ENCODE measurements around the gene REPS1. TPM values are rescaled to one million over a fixed set of nuclear protein-coding genes. Genes with fewer than 3 reads are reported as not detected.

REPS1 gene
- total RNA-seq, 2 donors from 2014 or later, result 33.0 to 34.1 TPM

DNA sequence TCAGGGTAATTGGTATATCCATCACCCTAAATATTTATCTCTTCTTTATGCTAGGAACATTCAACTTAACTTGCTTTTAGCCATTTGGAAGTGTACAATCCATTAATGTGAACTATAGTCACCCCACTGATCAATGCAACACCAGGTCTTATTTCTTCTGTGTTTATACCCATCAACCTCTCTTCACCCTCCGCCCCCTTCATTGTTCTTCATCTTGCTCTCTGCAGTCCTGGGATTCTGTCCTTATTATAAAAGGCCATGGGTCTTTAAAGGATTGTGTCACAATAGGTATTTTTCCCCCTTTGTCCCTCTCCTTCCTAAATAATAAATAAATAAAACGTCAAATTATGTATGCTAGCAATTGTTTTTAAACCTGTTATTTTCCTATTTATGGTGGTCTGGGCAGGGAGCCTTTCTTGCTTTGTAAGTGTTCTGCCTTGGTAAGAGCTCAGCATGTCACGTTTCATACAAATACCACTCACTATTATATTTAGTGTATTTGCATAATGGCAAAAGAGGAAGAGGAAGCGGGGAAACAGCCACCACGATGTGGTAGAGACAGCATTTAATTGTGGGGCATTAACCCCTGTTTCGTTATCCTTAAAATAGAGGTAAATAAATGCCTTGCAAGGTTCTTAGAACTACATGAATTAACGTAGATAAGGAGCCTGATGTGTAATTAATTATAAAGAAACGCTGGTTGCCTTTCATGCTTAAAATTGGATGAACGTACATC, 42.3 kb upstream of the REPS1 start:
- H3K36me3 ChIP-seq (ENCODE audit: control insufficient read depth, insufficient read depth, low read length), result peaks cover 13% of the 10 kb centered on the region
- 74 to 76% methylated on average over 4 to 8 of the region's 9 CpGs for WGBS, 2 experiments (ENCODE audit: insufficient coverage in 1 of 2, insufficient read length in 1 of 2)
- peak overlapping the region; percentile 93 for H3K27ac ChIP-seq (ENCODE audit: low read depth, low read length)
- H3K4me1 ChIP-seq (ENCODE audit: control insufficient read depth, insufficient read depth, low read length), result no peaks in the 10 kb centered on the region
- no peak for DNase-seq
- Mint-ChIP-seq H3K4me3 (no peak overlapping the region), H3K4me1 (peaks cover 12% of the 10 kb centered on the region), H3K27ac (no peak overlapping the region), H3K9me3 (no peaks in the 10 kb centered on the region), H3K27me3 (ENCODE audit: insufficient read depth) (peaks cover 21% of the 10 kb centered on the region), H3K36me3 (ENCODE audit: low read depth) (peaks cover 7% of the 10 kb centered on the region)
- TF ChIP-seq, protein P1, sequence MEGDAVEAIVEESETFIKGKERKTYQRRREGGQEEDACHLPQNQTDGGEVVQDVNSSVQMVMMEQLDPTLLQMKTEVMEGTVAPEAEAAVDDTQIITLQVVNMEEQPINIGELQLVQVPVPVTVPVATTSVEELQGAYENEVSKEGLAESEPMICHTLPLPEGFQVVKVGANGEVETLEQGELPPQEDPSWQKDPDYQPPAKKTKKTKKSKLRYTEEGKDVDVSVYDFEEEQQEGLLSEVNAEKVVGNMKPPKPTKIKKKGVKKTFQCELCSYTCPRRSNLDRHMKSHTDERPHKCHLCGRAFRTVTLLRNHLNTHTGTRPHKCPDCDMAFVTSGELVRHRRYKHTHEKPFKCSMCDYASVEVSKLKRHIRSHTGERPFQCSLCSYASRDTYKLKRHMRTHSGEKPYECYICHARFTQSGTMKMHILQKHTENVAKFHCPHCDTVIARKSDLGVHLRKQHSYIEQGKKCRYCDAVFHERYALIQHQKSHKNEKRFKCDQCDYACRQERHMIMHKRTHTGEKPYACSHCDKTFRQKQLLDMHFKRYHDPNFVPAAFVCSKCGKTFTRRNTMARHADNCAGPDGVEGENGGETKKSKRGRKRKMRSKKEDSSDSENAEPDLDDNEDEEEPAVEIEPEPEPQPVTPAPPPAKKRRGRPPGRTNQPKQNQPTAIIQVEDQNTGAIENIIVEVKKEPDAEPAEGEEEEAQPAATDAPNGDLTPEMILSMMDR (conservative IDR thresholded peaks at IDR 0.05), result no peak
- H3K9ac ChIP-seq (ENCODE audit: extremely low read depth, low read length, poor library complexity, severe bottlenecking), result no peak overlapping the region
- peak overlapping the region; percentile 83 for H3K4me3 ChIP-seq (ENCODE audit: low read length)
- no peaks in the 10 kb centered on the region for H3K9me3 ChIP-seq (ENCODE audit: control insufficient read depth, low read length)
- peaks cover 33% of the 10 kb centered on the region for H3K27me3 ChIP-seq (ENCODE audit: control insufficient read depth, insufficient read depth, low read length, poor library complexity, severe bottlenecking)

DNA sequence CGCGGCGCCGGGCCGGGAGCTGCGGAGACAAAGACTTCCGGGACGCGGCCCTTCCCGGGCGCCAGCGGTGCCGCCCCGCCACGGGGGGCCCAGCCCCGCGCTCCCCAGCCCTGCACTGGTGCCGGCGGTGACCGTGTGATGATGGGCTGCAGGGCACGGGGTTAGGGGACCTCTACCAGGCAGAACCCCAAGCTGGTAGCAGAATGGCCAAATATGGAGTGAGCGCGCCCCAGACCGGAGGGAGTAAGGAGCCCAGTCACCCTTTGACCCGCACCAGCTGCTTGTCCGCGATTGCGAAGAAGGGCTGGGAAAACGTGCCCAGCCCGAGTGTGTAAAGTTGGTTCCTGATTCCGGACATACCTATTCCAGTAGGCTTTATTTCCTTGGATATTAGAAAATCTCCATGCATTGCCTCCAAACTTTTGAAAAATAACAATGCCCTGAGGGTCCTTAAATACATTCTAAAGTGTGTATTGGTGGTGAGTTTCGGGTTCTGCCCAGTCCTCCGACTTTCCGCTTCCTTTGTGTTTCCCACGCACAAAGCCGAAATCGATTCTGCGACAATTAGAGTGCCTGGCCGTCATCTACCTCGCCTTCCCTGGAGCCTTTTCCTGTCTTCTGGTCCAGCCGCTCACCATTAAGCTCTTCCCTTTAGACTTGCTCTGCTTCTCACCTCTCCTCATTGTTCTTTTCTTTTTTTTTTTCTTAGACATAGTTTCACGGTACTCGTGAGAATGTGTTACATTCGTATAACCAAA, 41.6 kb upstream of the REPS1 start:
- H3K9me3 ChIP-seq (ENCODE audit: control insufficient read depth, low read length), result no peaks in the 10 kb centered on the region
- peaks cover 39% of the 10 kb centered on the region for H3K27me3 ChIP-seq (ENCODE audit: control insufficient read depth, insufficient read depth, low read length, poor library complexity, severe bottlenecking)
- H3K4me1 ChIP-seq (ENCODE audit: control insufficient read depth, insufficient read depth, low read length), result no peaks in the 10 kb centered on the region
- Mint-ChIP-seq H3K4me3 (no peak overlapping the region), H3K4me1 (peaks cover 12% of the 10 kb centered on the region), H3K36me3 (ENCODE audit: low read depth) (peaks cover under 1% of the 10 kb centered on the region), H3K9me3 (no peaks in the 10 kb centered on the region), H3K27ac (no peak overlapping the region), H3K27me3 (ENCODE audit: insufficient read depth) (peaks cover 26% of the 10 kb centered on the region)
- H3K27ac ChIP-seq (ENCODE audit: low read depth, low read length), result peak overlapping the region; percentile 93
- 3 to 4% methylated on average over 14 to 44 of the region's 44 CpGs for WGBS, 2 experiments (ENCODE audit: insufficient coverage in 1 of 2, insufficient read length in 1 of 2)
- peaks cover 6% of the 10 kb centered on the region for H3K36me3 ChIP-seq (ENCODE audit: control insufficient read depth, insufficient read depth, low read length)
- H3K9ac ChIP-seq (ENCODE audit: extremely low read depth, low read length, poor library complexity, severe bottlenecking), result peak overlapping the region; percentile 74
- H3K4me3 ChIP-seq (ENCODE audit: low read length), result peak overlapping the region; percentile 83
- TF ChIP-seq, protein P1 (conservative IDR thresholded peaks at IDR 0.05), result no peak
- peak; percentile 75 for DNase-seq

DNA sequence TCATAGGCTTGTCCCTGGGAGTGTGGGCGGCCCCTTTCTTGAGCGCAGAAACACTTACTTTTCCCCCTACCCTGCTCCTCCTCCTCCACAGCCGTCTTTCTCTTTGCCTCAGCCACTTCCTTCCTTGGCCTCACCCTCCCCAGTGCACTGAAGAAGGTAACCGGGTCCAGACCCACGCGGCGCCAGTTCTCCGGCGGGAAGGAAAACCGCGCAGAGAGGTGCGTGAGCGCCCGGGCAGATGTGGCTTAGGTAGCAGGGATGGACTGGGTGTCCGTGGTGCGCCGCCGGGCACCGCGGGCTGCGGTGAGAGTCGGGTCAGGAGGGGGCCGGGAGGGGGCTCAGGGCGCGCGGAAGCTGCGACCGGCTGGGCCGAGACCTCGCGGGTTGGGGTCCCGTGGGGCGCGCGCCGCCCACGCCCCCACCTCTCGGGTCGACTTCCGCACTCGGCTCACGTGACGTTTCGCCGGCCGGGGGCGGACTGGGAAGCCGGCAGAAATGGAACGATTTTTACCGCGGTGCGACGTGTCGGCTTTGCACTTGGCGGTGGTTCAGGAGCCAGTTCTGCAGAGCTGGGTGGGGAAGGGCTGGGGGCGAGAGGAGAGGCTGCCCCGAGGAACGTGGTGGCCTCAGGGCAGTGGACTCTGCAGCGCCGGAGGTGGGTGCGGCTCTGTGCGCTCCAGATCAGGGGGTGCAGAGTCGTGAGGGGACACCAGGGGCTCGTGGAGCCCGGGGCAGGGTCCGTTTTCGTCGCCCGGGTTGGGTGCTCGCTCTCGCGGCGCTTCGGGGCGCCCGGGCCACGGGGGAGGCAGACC, 40.8 kb upstream of the REPS1 start, which contains the start of gene ABRACL:
Gene ABRACL (plus strand): TSS at position 88 of the 812 bp plus-strand sequence. CDS start 5,416 bp downstream, outside the sequence.
- 0% methylated on average over 11 to 77 of the region's 77 CpGs for WGBS, 2 experiments (ENCODE audit: insufficient coverage in 1 of 2, insufficient read length in 1 of 2)
- Histone ChIP-seq H3K27ac (ENCODE audit: low read depth, low read length) (peak within 1 kb of the TSS; percentile 93), H3K4me3 (ENCODE audit: low read length) (peak within 1 kb of the TSS; percentile 83), H3K9ac (ENCODE audit: extremely low read depth, low read length, poor library complexity, severe bottlenecking) (peak within 1 kb of the TSS; percentile 74), H3K36me3 (ENCODE audit: control insufficient read depth, insufficient read depth, low read length) (no peaks in the 10 kb centered on the region), H3K4me1 (ENCODE audit: control insufficient read depth, insufficient read depth, low read length) (no peaks in the 10 kb centered on the region), H3K9me3 (ENCODE audit: control insufficient read depth, low read length) (no peaks in the 10 kb centered on the region), H3K27me3 (ENCODE audit: control insufficient read depth, insufficient read depth, low read length, poor library complexity, severe bottlenecking) (peaks cover 42% of the 10 kb centered on the region)
- Mint-ChIP-seq H3K4me3 (no peak within 1 kb of the TSS), H3K4me1 (peaks cover 12% of the 10 kb centered on the region), H3K27ac (peak within 1 kb of the TSS; percentile 92), H3K9me3 (no peaks in the 10 kb centered on the region), H3K27me3 (ENCODE audit: insufficient read depth) (peaks cover 26% of the 10 kb centered on the region), H3K36me3 (ENCODE audit: low read depth) (no peaks in the 10 kb centered on the region)
- DNase-seq, result peak; percentile 93
- TF ChIP-seq, protein P1 (conservative IDR thresholded peaks at IDR 0.05), result no peak
